ENCODE data around the gene FAM241B. TPM values are rescaled to one million over a fixed set of nuclear protein-coding genes. Genes with fewer than 3 reads are reported as not detected.

Gene FAM241B
- total RNA-seq, 1 experiment from 2014 or later = 13.7 TPM

GRCh38 chr10:69580435-69580834 lies 49.6 kb upstream of the FAM241B start:
- H4K91ac ChIP-seq (ENCODE audit: insufficient read length, low read depth, low read length) = no peak overlapping the region
- no peak overlapping the region for H2BK120ac ChIP-seq (ENCODE audit: low read depth, low read length, poor library complexity, severe bottlenecking)
- H3K9ac ChIP-seq (ENCODE audit: extremely low read depth, insufficient read length, low read length) = no peak overlapping the region
- H3K4me1 ChIP-seq (ENCODE audit: insufficient read depth, low read length) = peaks cover 5% of the 10 kb centered on the region
- H3K79me1 ChIP-seq (ENCODE audit: insufficient read depth, low read depth, low read length, poor library complexity, severe bottlenecking) = no peaks in the 10 kb centered on the region
- H2BK12ac ChIP-seq (ENCODE audit: insufficient read length, low read depth, low read length) = no peak overlapping the region
- peaks cover 14% of the 10 kb centered on the region for H3K23me2 ChIP-seq (ENCODE audit: insufficient read length, low read depth, low read length, poor library complexity, severe bottlenecking)
- no peak overlapping the region for H3K18ac ChIP-seq (ENCODE audit: insufficient read length, low read depth, low read length)
- TF ChIP-seq CTCF (conservative IDR thresholded peaks at IDR 0.05) = no peak
- Mint-ChIP-seq H3K36me3 (ENCODE audit: insufficient read depth in 1 of 3, low read depth in 3 of 3) (no peaks in the 10 kb centered on the region), H3K27me3 (ENCODE audit: low read depth) (no peaks in the 10 kb centered on the region; the same call in 1 of the 2 replicates), H3K4me3 (no peak overlapping the region; a peak in 1 of 5 replicates), H3K9me3 (peaks cover 0 to 6% of the 10 kb centered on the region in 2 experiments; a peak in 4 of 5 replicates), H3K4me1 (peaks cover 21 to 41% of the 10 kb centered on the region in 2 experiments), H3K27ac (no peak overlapping the region)
- H4K5ac ChIP-seq (ENCODE audit: insufficient read length, low read depth, low read length) = no peak overlapping the region
- H3K14ac ChIP-seq (ENCODE audit: insufficient read depth, low read length) = no peak overlapping the region
- H2BK15ac ChIP-seq (ENCODE audit: low read depth, low read length) = no peak overlapping the region
- H3K23ac ChIP-seq (ENCODE audit: insufficient read length, low read depth, low read length) = no peak overlapping the region
- H3K4me2 ChIP-seq (ENCODE audit: insufficient read depth, insufficient read length, low read length) = no peak overlapping the region
- no peak overlapping the region for H2BK20ac ChIP-seq (ENCODE audit: low read depth, low read length, poor library complexity, severe bottlenecking)
- H2BK5ac ChIP-seq (ENCODE audit: insufficient read length, low read length) = no peak overlapping the region
- H3K27ac ChIP-seq (ENCODE audit: insufficient read length, low read depth, low read length) = no peak overlapping the region
- no peaks in the 10 kb centered on the region for H3K79me2 ChIP-seq (ENCODE audit: insufficient read depth, low read length)
- H4K20me1 ChIP-seq (ENCODE audit: control insufficient read depth, insufficient read depth, insufficient read length) = peaks cover 3% of the 10 kb centered on the region
- no peak overlapping the region for H2AK5ac ChIP-seq (ENCODE audit: insufficient read length, low read length)
- H4K8ac ChIP-seq (replicated peaks; ENCODE audit: insufficient read length, low read depth, low read length) = no peak overlapping the region
- no peaks in the 10 kb centered on the region for H3K9me3 ChIP-seq (ENCODE audit: control insufficient read depth, low read depth, low read length)
- peaks cover 61% of the 10 kb centered on the region for H3K27me3 ChIP-seq (ENCODE audit: insufficient read depth, low read length)
- no peak overlapping the region for H2AFZ ChIP-seq (ENCODE audit: low read length)
- DNase-seq = no peak
- no peak overlapping the region for H3T11ph ChIP-seq (ENCODE audit: low read length)
- WGBS (ENCODE audit: extremely low coverage, insufficient read length, low lambda C conversion rate) = no CpG with 5 or more reads among the region's 5 CpGs
- no peak overlapping the region for H3K4ac ChIP-seq (ENCODE audit: low read depth, low read length)
- no peak overlapping the region for H3K56ac ChIP-seq (ENCODE audit: insufficient read length, low read depth, low read length)

All from H9 (cell line).